GM19452 (cell line): ENCODE measurements around the gene CCDC201.
"Not testable (repeated sequence)": the region's sequence is repeated elsewhere in the genome, so short reads cannot be mapped to it uniquely, and the experiment has no call there.

Experiments used
- ATAC-seq: cut with Tn5 transposase; IDR thresholded peaks from one replicate; pipeline ENCODE4 v1.9.1; 2021; ENCODE audit not compliant: unreplicated experiment

Gene CCDC201

GRCh38 chr7:45817913-45818312 lies 55.0 kb downstream of the CCDC201 start:
- not testable (repeated sequence) for ATAC-seq

DNA sequence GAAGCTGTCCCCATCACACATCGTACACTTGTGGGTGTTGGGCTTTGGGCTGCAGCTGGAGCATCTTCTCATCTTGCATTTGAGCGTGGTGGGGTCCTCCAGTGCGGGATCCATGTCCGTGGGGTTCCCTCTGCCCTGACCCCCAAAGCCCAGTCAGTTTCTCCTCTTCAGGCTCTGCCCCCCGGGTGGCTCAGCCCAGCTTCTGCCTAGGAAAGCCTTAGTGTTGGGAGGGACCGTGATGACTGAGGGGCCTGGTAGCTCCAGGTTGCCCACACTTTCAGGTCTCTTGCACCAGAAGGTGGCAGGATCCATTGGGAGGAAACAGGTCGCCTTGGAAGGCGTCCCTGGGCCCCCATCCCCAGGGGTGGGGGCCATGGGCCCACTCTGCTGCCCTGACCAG lies 55.9 kb downstream of the CCDC201 start:
- not testable (repeated sequence) for ATAC-seq

DNA sequence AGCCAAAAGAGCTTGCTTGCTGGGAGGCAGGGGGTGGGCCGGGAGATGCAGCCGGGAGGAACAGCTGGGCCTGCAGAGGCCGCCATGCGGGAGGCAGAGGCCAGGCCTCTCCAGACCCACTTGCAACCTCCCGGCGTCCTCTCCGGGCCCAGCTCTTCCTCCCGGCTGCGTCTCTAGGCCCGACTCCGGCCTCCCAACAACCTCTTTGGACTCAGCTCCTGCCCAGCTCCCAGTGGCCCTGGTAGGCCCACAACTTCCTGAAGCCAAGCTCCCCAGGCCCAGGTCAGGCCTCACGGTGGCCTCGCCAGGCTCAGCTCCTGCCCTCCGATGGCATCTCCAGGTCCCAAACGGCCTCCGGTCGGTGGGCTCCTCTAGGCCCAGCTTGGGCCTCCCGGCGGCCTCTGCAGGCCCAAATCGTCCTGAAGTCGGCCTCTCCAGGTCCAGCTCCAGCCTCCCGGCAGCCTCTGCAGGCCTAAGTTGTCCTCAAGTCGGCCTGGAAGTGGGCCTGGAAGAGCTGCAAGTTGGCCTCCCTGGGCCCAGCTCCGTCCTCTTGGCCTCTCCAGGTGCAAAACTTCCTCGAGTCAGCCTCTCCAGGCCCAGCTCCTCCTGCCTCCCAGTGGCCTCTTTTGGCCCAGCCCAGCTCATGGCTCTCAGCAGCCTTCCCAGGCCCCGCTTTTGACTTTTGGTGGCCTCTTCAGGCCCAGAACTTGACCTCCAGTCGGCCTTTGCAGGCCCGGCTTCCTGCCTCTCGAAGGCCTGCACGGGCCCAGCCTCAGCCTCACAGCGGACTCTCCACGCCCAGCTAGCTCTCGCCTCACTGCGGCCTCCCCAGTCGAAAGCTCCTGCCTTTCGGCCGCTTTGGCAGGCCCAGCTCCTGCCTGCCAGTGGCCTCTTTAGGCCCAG lies 58.4 kb downstream of the CCDC201 start:
- not testable (repeated sequence) for ATAC-seq

- ATAC-seq = not testable (repeated sequence)
These were observed 59.1 kb downstream of the CCDC201 start for GRCh38 chr7:45813771-45814170.

GRCh38 chr7:45812946-45813345 lies 59.9 kb downstream of the CCDC201 start:
- ATAC-seq = no peak

GRCh38 chr7:45811652-45812234 lies 61.1 kb downstream of the CCDC201 start:
- ATAC-seq = not testable (repeated sequence)

- ATAC-seq = not testable (repeated sequence)
These were observed 62.4 kb downstream of the CCDC201 start for GRCh38 chr7:45810451-45811005.
